Ishikawa (cell line): ENCODE data around the gene WDR81.

Experiments
- CEBPB ChIP-seq: IDR thresholded peaks from 2 replicates; pipeline ENCODE4 v1.6.1; 2012
- CREB1 ChIP-seq: IDR thresholded peaks from 2 replicates; pipeline ENCODE4 v1.6.1; 2012; ENCODE audit warnings: low read depth
- EGR1 ChIP-seq: IDR thresholded peaks from 2 replicates; pipeline ENCODE4 v1.6.1; 2012
- EP300 ChIP-seq: IDR thresholded peaks from 2 replicates; pipeline ENCODE4 v1.6.1; 2012; ENCODE audit warnings: borderline replicate concordance
- FOXM1 ChIP-seq: IDR thresholded peaks from 2 replicates; pipeline ENCODE4 v1.6.1; 2012; ENCODE audit warnings: low read depth, borderline replicate concordance
- NFIC ChIP-seq: IDR thresholded peaks from 2 replicates; pipeline ENCODE4 v1.6.1; 2012
- RAD21 ChIP-seq: IDR thresholded peaks from 2 replicates; pipeline ENCODE4 v1.6.1; 2012; ENCODE audit warnings: low read depth
- REST ChIP-seq: IDR thresholded peaks from 2 replicates; pipeline ENCODE4 v1.6.1; 2012; ENCODE audit warnings: low read depth, mild to moderate bottlenecking
- TAF1 ChIP-seq: IDR thresholded peaks from 2 replicates; pipeline ENCODE4 v1.6.1; 2012; ENCODE audit warnings: low read depth, mild to moderate bottlenecking
- TCF12 ChIP-seq: IDR thresholded peaks from 2 replicates; pipeline ENCODE4 v1.6.1; 2012; ENCODE audit warnings: low read depth
- TEAD4 ChIP-seq: IDR thresholded peaks from 2 replicates; pipeline ENCODE4 v1.6.1; 2012
- USF1 ChIP-seq: IDR thresholded peaks from 2 replicates; pipeline ENCODE4 v1.6.1; 2012
- YY1 ChIP-seq: IDR thresholded peaks from 2 replicates; pipeline ENCODE4 v1.6.1; 2012; ENCODE audit warnings: low read depth
- ZBTB7A ChIP-seq: IDR thresholded peaks from 2 replicates; pipeline ENCODE4 v1.6.1; 2012; ENCODE audit warnings: low read depth
- TF ChIP-seq, protein P1 (sequence below): IDR thresholded peaks from 2 replicates; pipeline ENCODE4 v1.6.1; 2012

WDR81 gene

GRCh38 chr17:1709971-1710806 is 14.3 kb upstream of the WDR81 start, which contains the start of gene TLCD2:
TSS of gene TLCD2 (minus strand) at chr17:1710377. CDS start at chr17:1710242, 135 bp downstream.
- TF ChIP-seq EP300, result 0 out of 2 replicates have a peak, but pooled peaks have one; percentile 20
- no peak for TF ChIP-seq CREB1
- no peak for TF ChIP-seq USF1
- TF ChIP-seq EGR1, result peak; percentile 40; the same call in 1 of the 2 replicates
- 0 out of 2 replicates have a peak, but pooled peaks have one; percentile 11 for TF ChIP-seq TEAD4
- no peak for TF ChIP-seq TAF1
- no peak for TF ChIP-seq YY1
- TF ChIP-seq, protein P1, sequence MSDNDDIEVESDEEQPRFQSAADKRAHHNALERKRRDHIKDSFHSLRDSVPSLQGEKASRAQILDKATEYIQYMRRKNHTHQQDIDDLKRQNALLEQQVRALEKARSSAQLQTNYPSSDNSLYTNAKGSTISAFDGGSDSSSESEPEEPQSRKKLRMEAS, result no peak; the same call in 1 of the 2 replicates
- no peak for TF ChIP-seq RAD21
- peak; percentile 49; the same call in 1 of the 2 replicates for TF ChIP-seq TCF12
- no peak for TF ChIP-seq CEBPB
- no peak for TF ChIP-seq NFIC
- TF ChIP-seq FOXM1, result no peak
- peak; percentile 89 for TF ChIP-seq ZBTB7A
- TF ChIP-seq REST, result no peak

DNA sequence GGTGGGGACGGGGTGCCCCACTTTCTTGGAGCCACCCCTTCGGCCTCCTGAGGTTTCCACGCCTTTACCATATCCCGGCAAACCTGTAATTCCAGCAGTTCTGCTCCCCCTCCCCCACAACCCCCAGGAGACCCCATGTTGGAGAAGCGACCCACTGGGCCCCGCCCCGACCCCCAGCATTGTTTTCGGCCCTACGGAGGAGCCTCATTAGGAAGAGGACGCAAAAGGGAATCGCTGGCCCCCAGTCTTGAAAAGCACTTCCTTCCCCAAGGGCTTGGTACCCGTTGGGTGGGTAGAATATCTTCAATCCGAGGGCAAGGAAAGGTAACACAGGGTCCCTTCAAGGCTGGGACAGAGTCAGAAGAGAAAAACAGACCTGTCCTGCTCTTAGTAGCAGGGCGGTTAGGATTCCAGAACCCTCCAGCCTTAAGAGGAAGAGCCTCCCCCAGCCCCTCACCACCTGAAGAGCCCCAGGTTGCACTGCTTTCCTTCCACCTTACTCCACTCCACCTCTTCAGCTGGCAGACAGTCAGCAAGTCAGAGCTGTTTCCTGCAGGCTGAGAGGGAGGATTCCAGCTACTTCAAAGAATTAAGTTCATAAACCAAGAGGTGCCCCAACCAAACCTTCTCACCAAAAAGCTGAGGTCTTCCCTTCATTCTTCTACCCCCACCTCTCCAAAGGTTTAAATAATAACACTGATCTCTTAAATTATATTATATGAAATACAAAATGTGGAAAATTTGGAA is 13.5 kb upstream of the WDR81 start:
- TF ChIP-seq USF1 (no peak), ZBTB7A (peak; percentile 60; the same call in 1 of the 2 replicates), FOXM1 (no peak), NFIC (no peak; the same call in 1 of the 2 replicates), TEAD4 (no peak), RAD21 (no peak), EP300 (no peak)

DNA sequence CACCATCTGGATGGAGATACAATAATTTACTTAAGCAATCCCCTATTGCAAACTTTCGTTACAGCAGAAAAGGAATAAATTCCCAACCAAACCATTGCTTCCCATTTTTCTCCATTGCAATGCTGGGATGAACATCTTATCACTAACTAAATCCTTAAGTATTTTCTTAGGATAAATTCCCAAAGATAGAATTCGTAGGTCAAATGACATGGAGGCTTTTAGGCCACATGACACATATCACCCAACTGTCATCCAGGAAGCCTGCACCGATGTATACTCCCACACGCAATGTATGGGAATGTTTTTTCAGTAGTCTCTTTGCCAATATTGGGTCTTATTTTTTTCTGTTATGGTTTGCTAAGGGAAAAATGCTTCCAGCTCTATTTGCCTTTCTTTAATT is 12.7 kb upstream of the WDR81 start:
- TF ChIP-seq EP300 (no peak), ZBTB7A (no peak), CEBPB (no peak), TAF1 (no peak), USF1 (no peak), FOXM1 (no peak)

- TF ChIP-seq EGR1, result no peak
- no peak for TF ChIP-seq CREB1
- no peak for TF ChIP-seq TEAD4
- TF ChIP-seq YY1, result no peak
- TF ChIP-seq ZBTB7A, result no peak
- TF ChIP-seq, protein P1, result no peak
- TF ChIP-seq USF1, result no peak
- no peak for TF ChIP-seq TCF12
- TF ChIP-seq FOXM1, result no peak
- no peak for TF ChIP-seq NFIC
- TF ChIP-seq EP300, result no peak
- no peak for TF ChIP-seq CEBPB
- no peak for TF ChIP-seq REST
- no peak for TF ChIP-seq RAD21
- TF ChIP-seq TAF1, result no peak
Observed at GRCh38 chr17:1712271-1712670, 12.2 kb upstream of the WDR81 start.
